Measurements from ENCODE around the gene MYMX. TPM values are rescaled to one million over a fixed set of nuclear protein-coding genes. Genes with fewer than 3 reads are reported as not detected.

MYMX gene
- total and polyA plus RNA-seq, 2 of the 13 experiments (the other 11 are each of a cell fraction or from before 2014, with no cell fraction given) = not detected

- TF ChIP-seq IKZF5 (CRISPR knock-in tag; IDR thresholded peaks at IDR 0.05) (peak; percentile 68; the same call in 1 of the 2 replicates), MAFG (CRISPR knock-in tag; IDR thresholded peaks at IDR 0.05) (no peak), CBX5 (CRISPR knock-in tag; IDR thresholded peaks at IDR 0.05; ENCODE audit: borderline replicate concordance) (peak; percentile 46; the same call in 1 of the 2 replicates), POGK (CRISPR knock-in tag; conservative IDR thresholded peaks at IDR 0.05) (peak; percentile 68; the same call in 1 of the 2 replicates), CTCF (CRISPR knock-in tag; IDR thresholded peaks at IDR 0.05) (peak; percentile 98), RFX5 (IDR thresholded peaks at IDR 0.05; ENCODE audit: low read depth, low read length) (no peak)
- TF ChIP-seq, protein P1, sequence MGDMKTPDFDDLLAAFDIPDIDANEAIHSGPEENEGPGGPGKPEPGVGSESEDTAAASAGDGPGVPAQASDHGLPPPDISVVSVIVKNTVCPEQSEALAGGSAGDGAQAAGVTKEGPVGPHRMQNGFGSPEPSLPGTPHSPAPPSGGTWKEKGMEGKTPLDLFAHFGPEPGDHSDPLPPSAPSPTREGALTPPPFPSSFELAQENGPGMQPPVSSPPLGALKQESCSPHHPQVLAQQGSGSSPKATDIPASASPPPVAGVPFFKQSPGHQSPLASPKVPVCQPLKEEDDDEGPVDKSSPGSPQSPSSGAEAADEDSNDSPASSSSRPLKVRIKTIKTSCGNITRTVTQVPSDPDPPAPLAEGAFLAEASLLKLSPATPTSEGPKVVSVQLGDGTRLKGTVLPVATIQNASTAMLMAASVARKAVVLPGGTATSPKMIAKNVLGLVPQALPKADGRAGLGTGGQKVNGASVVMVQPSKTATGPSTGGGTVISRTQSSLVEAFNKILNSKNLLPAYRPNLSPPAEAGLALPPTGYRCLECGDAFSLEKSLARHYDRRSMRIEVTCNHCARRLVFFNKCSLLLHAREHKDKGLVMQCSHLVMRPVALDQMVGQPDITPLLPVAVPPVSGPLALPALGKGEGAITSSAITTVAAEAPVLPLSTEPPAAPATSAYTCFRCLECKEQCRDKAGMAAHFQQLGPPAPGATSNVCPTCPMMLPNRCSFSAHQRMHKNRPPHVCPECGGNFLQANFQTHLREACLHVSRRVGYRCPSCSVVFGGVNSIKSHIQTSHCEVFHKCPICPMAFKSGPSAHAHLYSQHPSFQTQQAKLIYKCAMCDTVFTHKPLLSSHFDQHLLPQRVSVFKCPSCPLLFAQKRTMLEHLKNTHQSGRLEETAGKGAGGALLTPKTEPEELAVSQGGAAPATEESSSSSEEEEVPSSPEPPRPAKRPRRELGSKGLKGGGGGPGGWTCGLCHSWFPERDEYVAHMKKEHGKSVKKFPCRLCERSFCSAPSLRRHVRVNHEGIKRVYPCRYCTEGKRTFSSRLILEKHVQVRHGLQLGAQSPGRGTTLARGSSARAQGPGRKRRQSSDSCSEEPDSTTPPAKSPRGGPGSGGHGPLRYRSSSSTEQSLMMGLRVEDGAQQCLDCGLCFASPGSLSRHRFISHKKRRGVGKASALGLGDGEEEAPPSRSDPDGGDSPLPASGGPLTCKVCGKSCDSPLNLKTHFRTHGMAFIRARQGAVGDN (CRISPR knock-in tag; IDR thresholded peaks at IDR 0.05) = peak; percentile 85
Measured at GRCh38 chr6:44234101-44235025, 17.6 kb downstream of the MYMX start (continued).
